NCI-H2196 treated with DMSO at 0.1 percent for 48 hours (cell line): ENCODE measurements around the gene TNPO1.
A peak's percentile ranks its signal among the peaks of the same experiment; 100 is the strongest.

Experiments
- DNase-seq: peaks from one replicate; lab custom pipeline; 2025; ENCODE audit not compliant: unreplicated experiment; lab: John Stamatoyannopoulos, UW

Gene TNPO1

GRCh38 chr5:72817671-72818266 is 1.3 kb downstream of the TNPO1 start:
- DNase-seq: no peak

GRCh38 chr5:72818866-72819534 is 2.5 kb downstream of the TNPO1 start:
- peak; percentile 29 for DNase-seq

GRCh38 chr5:72821776-72822175 is 5.3 kb downstream of the TNPO1 start:
- DNase-seq: no peak

- no peak for DNase-seq
Observed at GRCh38 chr5:72822944-72823343, 6.5 kb downstream of the TNPO1 start.

- DNase-seq: no peak
Observed at GRCh38 chr5:72829707-72830106, 13.2 kb downstream of the TNPO1 start.

GRCh38 chr5:72830362-72830761 is 13.9 kb downstream of the TNPO1 start:
- DNase-seq: no peak

- DNase-seq: no peak
Observed at GRCh38 chr5:72831685-72832084, 15.2 kb downstream of the TNPO1 start.

- no peak for DNase-seq
Observed at GRCh38 chr5:72834924-72835323, 18.5 kb downstream of the TNPO1 start.

GRCh38 chr5:72835633-72836032 is 19.2 kb downstream of the TNPO1 start:
- DNase-seq: no peak

GRCh38 chr5:72836810-72837209 is 20.3 kb downstream of the TNPO1 start:
- no peak for DNase-seq

GRCh38 chr5:72837524-72838096 is 21.1 kb downstream of the TNPO1 start:
- no peak for DNase-seq

- DNase-seq: no peak
Observed at GRCh38 chr5:72840041-72840440, 23.6 kb downstream of the TNPO1 start.

GRCh38 chr5:72841756-72842535 is 25.5 kb downstream of the TNPO1 start:
- DNase-seq: no peak

GRCh38 chr5:72842816-72843215 is 26.4 kb downstream of the TNPO1 start:
- DNase-seq: no peak

GRCh38 chr5:72844218-72844603 is 27.8 kb downstream of the TNPO1 start:
- no peak for DNase-seq

- no peak for DNase-seq
Observed at GRCh38 chr5:72845889-72846288, 29.4 kb downstream of the TNPO1 start.

- no peak for DNase-seq
Observed at GRCh38 chr5:72846483-72846882, 30.0 kb downstream of the TNPO1 start.

GRCh38 chr5:72847439-72847838 is 31.0 kb downstream of the TNPO1 start:
- no peak for DNase-seq

- peak; percentile 34 for DNase-seq
Observed at GRCh38 chr5:72847989-72848473, 31.6 kb downstream of the TNPO1 start.

GRCh38 chr5:72848474-72849428 is 32.3 kb downstream of the TNPO1 start:
- no peak for DNase-seq

- no peak for DNase-seq
Observed at GRCh38 chr5:72849546-72849945, 33.1 kb downstream of the TNPO1 start.
